Stomach (tissue), 9 donors: Measurements from ENCODE around the gene TRPC5OS. TPM values are rescaled to one million over a fixed set of nuclear protein-coding genes. Genes with fewer than 3 reads are reported as not detected.

Experiments used
- DNase-seq, 2 donors: peaks; one replicate each; pipeline versions ENCODE4 v3.0.0 to v3.0.0-alpha.2; 2013 to 2019
- H3K27ac ChIP-seq, 5 donors: fragments of 200-600 bp in 4 of 5; sonication (generic) in 4 of 5; one replicate each; pipeline ENCODE4 v1.5.1; 2013 to 2019; ENCODE audit warnings: mild to moderate bottlenecking in 1 of 5, moderate library complexity in 1 of 5
- H3K27me3 ChIP-seq, 3 donors: fragments of 200-600 bp; sonication (generic); one replicate each; pipeline ENCODE4 v1.5.1; 2017 to 2019; ENCODE audit warnings: mixed run types in 1 of 3
- H3K36me3 ChIP-seq, 4 donors: fragments of 200-600 bp; sonication (generic); 1 replicate in 3 of 4; 2 replicates in 1 of 4; pipeline ENCODE4 v1.5.1; 2016 to 2019
- H3K4me1 ChIP-seq, 4 donors: fragments of 200-600 bp; sonication (generic); one replicate each; pipeline ENCODE4 v1.5.1; 2016 to 2019
- H3K4me3 ChIP-seq, 4 donors: fragments of 200-600 bp; sonication (generic) in 3 of 4; one replicate each; pipeline ENCODE4 v1.5.1; 2016 to 2019; ENCODE audit warnings: mild to moderate bottlenecking in 1 of 4
- H3K9me3 ChIP-seq, 4 donors: fragments of 200-600 bp; sonication (generic); one replicate each; pipeline ENCODE4 v1.5.1; 2016 to 2019
- EP300 ChIP-seq: sonication (generic); formaldehyde crosslinking; IDR thresholded peaks from one replicate; pipeline ENCODE4 v1.6.1; 2017; ENCODE audit warnings: antibody characterized with exemption
- POLR2A ChIP-seq, 4 donors: fragments of 450-650 bp; IDR thresholded peaks; one replicate each; pipeline ENCODE4 v1.6.1; 2016; ENCODE audit warnings: antibody characterized with exemption in 4 of 4, control low read depth in 2 of 4, mild to moderate bottlenecking in 1 of 4, moderate library complexity in 1 of 4
- POLR2AphosphoS5 ChIP-seq, 3 donors: sonication (generic); formaldehyde crosslinking; IDR thresholded peaks; one replicate each; pipeline ENCODE4 v1.6.1; 2016; ENCODE audit warnings: antibody characterized with exemption in 3 of 3
- WGBS, 5 donors: extraction: QIAGEN DNeasy Blood & Tissue Kit in 3 of 5; methylation state at CpG; one replicate each; pipeline versions ENCODE4 v1.1.5 to v1.1.7; 2013 to 2018; 5-methylcytosine and 5-hydroxymethylcytosine counted together
- intact Hi-C: fragments of 100-400 bp; cut with DNase I; formaldehyde crosslinking; loops from one replicate; pipeline ENCODE4 v1.15.1; 2023; ENCODE audit warnings: low total_unique reads
- polyA plus RNA-seq, 3 donors: library from polyadenylated mRNA; stranded (reverse); fragments of 200-250 nt; gene quantifications; one replicate each; pipeline ENCODE4 v1.2.3, GENCODE V29; 2013
- total RNA-seq, 5 donors: library from RNA; depleted of rRNA; stranded (reverse); fragments of >200 nt; gene quantifications; one replicate each; pipeline versions ENCODE4 v1.1.0 to v1.2.3, GENCODE V29; 2014 to 2016
- TF ChIP-seq, protein P1 (sequence below), 7 experiments: fragments of 450-650 bp in 4 of 7; fragments of 200-600 bp in 3 of 7; sonication (generic) in 3 of 7; IDR thresholded peaks; one replicate each; pipeline ENCODE4 v1.5.1; 2016 to 2019; ENCODE audit warnings: antibody characterized with exemption in 7 of 7, control low read depth in 2 of 7, mild to moderate bottlenecking in 1 of 7
- donor health status: healthy with polysubstance abuse.
- donor health status: Bipolar disorder and iron deficiency.
- donor health status: healthy.

The TRPC5OS gene
- total and polyA plus RNA-seq, 8 donors: not detected

DNA sequence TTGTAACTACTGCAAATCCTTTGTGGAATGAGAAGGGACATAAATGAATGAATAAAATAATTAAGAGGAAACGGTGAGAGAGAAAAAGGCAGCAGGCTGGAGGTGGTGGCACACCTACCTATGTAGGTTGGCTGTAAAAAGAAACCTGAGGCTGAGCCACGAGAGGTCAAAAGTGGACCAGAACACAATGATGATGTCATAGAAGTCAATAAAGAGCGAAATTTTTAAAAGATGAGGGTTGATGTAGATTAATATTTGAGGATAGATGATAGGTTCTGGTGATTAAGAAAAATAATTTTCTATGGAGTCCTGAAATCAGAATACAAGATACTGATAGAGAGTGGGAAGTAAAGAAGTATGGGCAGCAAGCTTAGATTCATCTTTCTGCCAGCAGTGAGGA, 1.7 kb downstream of the TRPC5OS start:
- Histone ChIP-seq H3K9me3 (no peaks in the 10 kb centered on the region), H3K27ac (no peak overlapping the region), H3K4me1 (no peaks in the 10 kb centered on the region), H3K36me3 (no peaks in the 10 kb centered on the region), H3K4me3 (no peak overlapping the region), H3K27me3 (no peaks in the 10 kb centered on the region)
- no peak for DNase-seq
- intact Hi-C loops: no loop called here
- 53 to 79% (median 70%) methylated on average over 3 of the region's 3 CpGs for WGBS, 5 donors
- TF ChIP-seq POLR2A (IDR thresholded peaks at IDR 0.05) (no peak), EP300 (no peak), POLR2AphosphoS5 (IDR thresholded peaks at IDR 0.05) (no peak)
- TF ChIP-seq, protein P1, sequence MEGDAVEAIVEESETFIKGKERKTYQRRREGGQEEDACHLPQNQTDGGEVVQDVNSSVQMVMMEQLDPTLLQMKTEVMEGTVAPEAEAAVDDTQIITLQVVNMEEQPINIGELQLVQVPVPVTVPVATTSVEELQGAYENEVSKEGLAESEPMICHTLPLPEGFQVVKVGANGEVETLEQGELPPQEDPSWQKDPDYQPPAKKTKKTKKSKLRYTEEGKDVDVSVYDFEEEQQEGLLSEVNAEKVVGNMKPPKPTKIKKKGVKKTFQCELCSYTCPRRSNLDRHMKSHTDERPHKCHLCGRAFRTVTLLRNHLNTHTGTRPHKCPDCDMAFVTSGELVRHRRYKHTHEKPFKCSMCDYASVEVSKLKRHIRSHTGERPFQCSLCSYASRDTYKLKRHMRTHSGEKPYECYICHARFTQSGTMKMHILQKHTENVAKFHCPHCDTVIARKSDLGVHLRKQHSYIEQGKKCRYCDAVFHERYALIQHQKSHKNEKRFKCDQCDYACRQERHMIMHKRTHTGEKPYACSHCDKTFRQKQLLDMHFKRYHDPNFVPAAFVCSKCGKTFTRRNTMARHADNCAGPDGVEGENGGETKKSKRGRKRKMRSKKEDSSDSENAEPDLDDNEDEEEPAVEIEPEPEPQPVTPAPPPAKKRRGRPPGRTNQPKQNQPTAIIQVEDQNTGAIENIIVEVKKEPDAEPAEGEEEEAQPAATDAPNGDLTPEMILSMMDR (IDR thresholded peaks at IDR 0.05): no peak

DNA sequence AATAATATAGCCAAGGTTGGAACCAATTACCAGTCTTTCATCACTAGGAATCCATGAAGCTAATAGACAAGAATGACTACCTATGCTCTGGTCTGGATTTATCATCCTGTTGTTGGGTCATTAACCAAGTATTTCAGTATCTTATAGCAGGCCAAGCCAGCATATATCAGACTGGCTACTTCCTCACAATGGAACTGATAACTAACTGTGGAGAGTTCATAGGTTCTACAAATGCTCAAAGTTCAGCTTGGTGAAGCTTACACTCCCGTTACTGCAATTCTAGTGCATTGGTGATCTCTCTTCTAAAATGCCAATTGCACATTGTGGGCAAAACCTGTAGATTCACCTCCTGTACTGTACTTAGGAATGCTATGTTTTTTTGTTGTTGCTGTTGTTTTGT, 4.8 kb downstream of the TRPC5OS start:
- Histone ChIP-seq H3K27me3 (no peaks in the 10 kb centered on the region), H3K4me1 (no peaks in the 10 kb centered on the region), H3K36me3 (no peaks in the 10 kb centered on the region), H3K9me3 (no peaks in the 10 kb centered on the region), H3K27ac (no peak overlapping the region), H3K4me3 (no peak overlapping the region)
- DNase-seq: no peak
- WGBS, 5 donors: 68 to 94% (median 75%) methylated on average over 1 of the region's 1 CpG
- intact Hi-C loops: no loop called here
- TF ChIP-seq POLR2AphosphoS5 (IDR thresholded peaks at IDR 0.05): no peak
- no peak for TF ChIP-seq EP300
- TF ChIP-seq, protein P1 (IDR thresholded peaks at IDR 0.05): no peak
- no peak for TF ChIP-seq POLR2A (IDR thresholded peaks at IDR 0.05)

DNA sequence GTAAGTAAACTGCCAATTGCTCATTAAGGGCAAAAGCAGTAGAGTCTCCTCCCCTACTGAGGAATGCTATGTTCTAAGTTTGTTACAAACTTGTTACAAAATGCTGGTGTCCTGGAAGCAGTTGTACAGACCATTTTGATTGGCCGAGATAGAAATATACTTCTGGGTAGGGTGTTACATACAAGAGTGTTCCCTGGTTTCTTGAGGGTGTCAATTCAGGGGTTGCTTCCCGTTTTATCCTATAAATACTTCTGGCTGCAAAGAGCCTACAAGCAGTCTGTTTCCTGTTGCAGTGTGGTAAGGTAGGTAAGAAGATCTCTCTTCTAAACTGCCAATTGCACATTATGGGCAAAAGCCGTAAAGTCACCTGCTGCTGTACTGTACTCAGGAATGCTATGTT, 5.7 kb downstream of the TRPC5OS start:
- Histone ChIP-seq H3K4me3 (no peak overlapping the region), H3K27ac (no peak overlapping the region), H3K27me3 (no peaks in the 10 kb centered on the region), H3K36me3 (no peaks in the 10 kb centered on the region), H3K9me3 (no peaks in the 10 kb centered on the region), H3K4me1 (no peaks in the 10 kb centered on the region)
- DNase-seq: no peak
- 77 to 93% (median 87%) methylated on average over 3 of the region's 3 CpGs for WGBS, 5 donors
- intact Hi-C loops: no loop called here
- TF ChIP-seq EP300: no peak
- TF ChIP-seq, protein P1 (IDR thresholded peaks at IDR 0.05): no peak
- no peak for TF ChIP-seq POLR2A (IDR thresholded peaks at IDR 0.05)
- TF ChIP-seq POLR2AphosphoS5 (IDR thresholded peaks at IDR 0.05): no peak

DNA sequence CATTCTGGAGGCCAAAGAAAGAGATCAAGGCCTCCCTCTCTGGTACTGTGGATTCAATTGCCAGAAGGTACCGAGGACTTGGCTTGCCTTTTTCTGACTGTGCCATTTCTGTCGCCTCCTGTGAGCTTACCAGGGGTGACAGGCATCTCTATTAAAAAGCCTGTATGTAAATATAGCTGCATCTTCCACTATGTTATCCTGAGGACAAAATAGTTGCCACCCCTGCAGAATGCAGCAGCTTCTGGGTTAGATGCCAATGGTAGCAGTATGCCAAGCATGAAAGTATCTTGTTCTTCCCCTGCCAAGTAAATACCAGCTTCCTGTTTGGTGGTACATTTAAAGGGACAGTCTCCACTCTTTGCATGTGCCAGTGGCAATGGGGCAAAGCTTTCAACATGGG, 10.7 kb downstream of the TRPC5OS start:
- 82 to 100% (median 91%) methylated on average over 2 of the region's 2 CpGs for WGBS, 5 donors
- DNase-seq: no peak
- intact Hi-C loops: no loop called here
- no peak for TF ChIP-seq POLR2A (IDR thresholded peaks at IDR 0.05)
- TF ChIP-seq POLR2AphosphoS5 (IDR thresholded peaks at IDR 0.05): no peak
- TF ChIP-seq, protein P1 (IDR thresholded peaks at IDR 0.05): no peak
- Histone ChIP-seq H3K27ac (no peak overlapping the region), H3K27me3 (no peaks in the 10 kb centered on the region), H3K36me3 (no peaks in the 10 kb centered on the region), H3K4me3 (no peak overlapping the region), H3K4me1 (no peaks in the 10 kb centered on the region), H3K9me3 (no peaks in the 10 kb centered on the region)
